ENCODE results near the gene SPINT1. TPM values are rescaled to one million over a fixed set of nuclear protein-coding genes. Genes with fewer than 3 reads are reported as not detected.

Gene SPINT1
- total RNA-seq, 5 donors from 2014 or later (not counting 1 experiment from before 2014, with no cell fraction given) = 1.6 to 6.6 (median 5.1) TPM

DNA sequence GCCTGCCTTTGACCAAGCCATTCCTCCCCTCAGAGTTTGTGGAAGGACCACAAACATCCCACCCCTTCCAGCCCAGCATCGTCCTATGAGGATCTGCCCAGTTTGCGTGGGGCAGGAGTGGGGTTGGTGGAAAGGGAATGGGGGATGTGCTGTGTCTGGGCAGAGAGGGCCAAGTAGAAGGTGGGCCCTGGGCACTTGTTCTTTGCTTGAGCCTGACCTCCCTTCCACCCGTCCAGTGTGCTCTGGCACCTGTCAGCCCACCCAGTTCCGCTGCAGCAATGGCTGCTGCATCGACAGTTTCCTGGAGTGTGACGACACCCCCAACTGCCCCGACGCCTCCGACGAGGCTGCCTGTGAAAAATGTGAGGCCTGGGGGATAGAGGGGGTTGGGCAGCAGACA, 10.3 kb downstream of the SPINT1 start:
- Histone ChIP-seq H3K4me3 (ENCODE audit: control insufficient read depth in 1 of 2, extremely low read depth in 1 of 2, low read length in 1 of 2) (no peak overlapping the region), H3K27ac (ENCODE audit: low read length) (no peak overlapping the region), H3K4me1 (ENCODE audit: control insufficient read depth in 1 of 2, extremely low read depth in 1 of 2, insufficient read depth in 2 of 2, low read length in 2 of 2) (peaks cover 0 to 12% of the 10 kb centered on the region in 2 experiments), H3K9me3 (no peaks in the 10 kb centered on the region), H3K36me3 (ENCODE audit: control insufficient read depth in 2 of 2, extremely low read depth in 1 of 2, insufficient read depth in 1 of 2, low read length in 1 of 2) (no peaks in the 10 kb centered on the region), H3K27me3 (replicated peaks in 1 of 2; ENCODE audit: control insufficient read depth in 2 of 2, extremely low read depth in 1 of 2, insufficient read depth in 2 of 2, low read length in 1 of 2) (peaks cover 0 to 17% of the 10 kb centered on the region in 2 experiments)
- Mint-ChIP-seq H3K36me3 (no peaks in the 10 kb centered on the region), H3K9me3 (no peaks in the 10 kb centered on the region), H3K27me3 (no peaks in the 10 kb centered on the region), H3K27ac (no peak overlapping the region), H3K4me3 (no peak overlapping the region), H3K4me1 (peaks cover 8 to 13% (median 11%) of the 10 kb centered on the region in 3 donors)
- DNase-seq (no peak), ATAC-seq (replicated peaks in 1 of 4) (no peak)
- ChIA-PET POLR2A (no interaction called here), CTCF (no interaction called here)
- 86% methylated on average over 8 of the region's 10 CpGs for WGBS (ENCODE audit: insufficient coverage)

DNA sequence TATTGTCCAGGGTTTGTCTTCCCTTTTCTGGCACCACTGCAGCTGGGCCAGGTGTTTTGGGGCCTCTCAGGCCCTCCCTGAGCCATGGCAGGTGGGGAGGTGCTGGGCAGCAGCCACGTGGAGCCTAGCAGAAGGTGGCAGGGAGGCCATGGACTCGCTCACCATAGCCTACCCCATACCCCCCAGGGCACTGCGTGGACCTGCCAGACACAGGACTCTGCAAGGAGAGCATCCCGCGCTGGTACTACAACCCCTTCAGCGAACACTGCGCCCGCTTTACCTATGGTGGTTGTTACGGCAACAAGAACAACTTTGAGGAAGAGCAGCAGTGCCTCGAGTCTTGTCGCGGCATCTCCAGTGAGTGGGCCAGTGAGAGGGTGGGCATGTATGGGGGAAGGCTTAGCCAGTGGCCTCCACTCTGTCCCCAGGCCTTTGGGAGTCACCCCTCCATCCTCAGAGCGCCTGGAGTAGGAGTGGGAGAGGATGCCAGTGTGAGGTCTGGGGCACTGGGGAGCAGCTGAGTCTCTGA, 11.9 kb downstream of the SPINT1 start:
- Histone ChIP-seq H3K4me1 (ENCODE audit: control insufficient read depth in 1 of 2, extremely low read depth in 1 of 2, insufficient read depth in 2 of 2, low read length in 2 of 2) (peaks cover 0 to 15% of the 10 kb centered on the region in 2 experiments), H3K27me3 (replicated peaks in 1 of 2; ENCODE audit: control insufficient read depth in 2 of 2, extremely low read depth in 1 of 2, insufficient read depth in 2 of 2, low read length in 1 of 2) (peaks cover 0 to 25% of the 10 kb centered on the region in 2 experiments), H3K27ac (ENCODE audit: low read length) (no peak overlapping the region), H3K9me3 (no peaks in the 10 kb centered on the region), H3K36me3 (ENCODE audit: control insufficient read depth in 2 of 2, extremely low read depth in 1 of 2, insufficient read depth in 1 of 2, low read length in 1 of 2) (no peaks in the 10 kb centered on the region), H3K4me3 (ENCODE audit: control insufficient read depth in 1 of 2, extremely low read depth in 1 of 2, low read length in 1 of 2) (no peak overlapping the region)
- Mint-ChIP-seq H3K36me3 (no peaks in the 10 kb centered on the region), H3K27ac (no peak overlapping the region), H3K4me1 (peaks cover 10 to 18% (median 16%) of the 10 kb centered on the region in 3 donors), H3K9me3 (no peaks in the 10 kb centered on the region), H3K4me3 (no peak overlapping the region), H3K27me3 (no peaks in the 10 kb centered on the region)
- CTCF ChIA-PET = interaction anchor here in 1 of 2 donors (5.1 kb wide), 1 partner anchor 36 kb away, joined by 45 read pairs; no protein-coding TSS in a partner anchor
- WGBS (ENCODE audit: insufficient coverage) = 83% methylated on average over 12 of the region's 13 CpGs
- ATAC-seq (replicated peaks in 1 of 4) (no peak), DNase-seq (no peak)
- POLR2A ChIA-PET = interaction anchor here in 1 of 2 donors (0.6 kb wide), 1 partner anchor 1704 kb away, joined by 3 read pairs; no protein-coding TSS in a partner anchor

DNA sequence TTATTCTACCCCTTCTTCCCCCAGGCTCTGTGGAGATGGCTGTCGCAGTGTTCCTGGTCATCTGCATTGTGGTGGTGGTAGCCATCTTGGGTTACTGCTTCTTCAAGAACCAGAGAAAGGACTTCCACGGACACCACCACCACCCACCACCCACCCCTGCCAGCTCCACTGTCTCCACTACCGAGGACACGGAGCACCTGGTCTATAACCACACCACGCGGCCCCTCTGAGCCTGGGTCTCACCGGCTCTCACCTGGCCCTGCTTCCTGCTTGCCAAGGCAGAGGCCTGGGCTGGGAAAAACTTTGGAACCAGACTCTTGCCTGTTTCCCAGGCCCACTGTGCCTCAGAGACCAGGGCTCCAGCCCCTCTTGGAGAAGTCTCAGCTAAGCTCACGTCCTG, 12.9 kb downstream of the SPINT1 start:
- Mint-ChIP-seq H3K36me3 (no peaks in the 10 kb centered on the region), H3K27me3 (no peaks in the 10 kb centered on the region), H3K4me3 (no peak overlapping the region), H3K9me3 (no peaks in the 10 kb centered on the region), H3K4me1 (peaks cover 10 to 18% (median 16%) of the 10 kb centered on the region in 3 donors), H3K27ac (no peak overlapping the region)
- Histone ChIP-seq H3K9me3 (no peaks in the 10 kb centered on the region), H3K36me3 (ENCODE audit: control insufficient read depth in 2 of 2, extremely low read depth in 1 of 2, insufficient read depth in 1 of 2, low read length in 1 of 2) (no peaks in the 10 kb centered on the region), H3K4me1 (ENCODE audit: control insufficient read depth in 1 of 2, extremely low read depth in 1 of 2, insufficient read depth in 2 of 2, low read length in 2 of 2) (peaks cover 0 to 15% of the 10 kb centered on the region in 2 experiments), H3K4me3 (ENCODE audit: control insufficient read depth in 1 of 2, extremely low read depth in 1 of 2, low read length in 1 of 2) (no peak overlapping the region), H3K27ac (ENCODE audit: low read length) (no peak overlapping the region), H3K27me3 (replicated peaks in 1 of 2; ENCODE audit: control insufficient read depth in 2 of 2, extremely low read depth in 1 of 2, insufficient read depth in 2 of 2, low read length in 1 of 2) (peaks cover 0 to 25% of the 10 kb centered on the region in 2 experiments)
- POLR2A ChIA-PET = interaction anchor here in 1 of 2 donors (0.6 kb wide), 1 partner anchor 546 kb away, joined by 5 read pairs; no protein-coding TSS in a partner anchor
- WGBS (ENCODE audit: insufficient coverage) = 88% methylated on average over 6 of the region's 8 CpGs
- ATAC-seq (replicated peaks in 1 of 4) = no peak
- no peak for DNase-seq
- CTCF ChIA-PET = interaction anchor here (0.5 to 5.1 kb wide), 10 partner anchors 14 to 328 kb away, joined by 3 to 127 read pairs (median 10); partner anchors contain the start of gene VPS18 (in 2 of the 2)

DNA sequence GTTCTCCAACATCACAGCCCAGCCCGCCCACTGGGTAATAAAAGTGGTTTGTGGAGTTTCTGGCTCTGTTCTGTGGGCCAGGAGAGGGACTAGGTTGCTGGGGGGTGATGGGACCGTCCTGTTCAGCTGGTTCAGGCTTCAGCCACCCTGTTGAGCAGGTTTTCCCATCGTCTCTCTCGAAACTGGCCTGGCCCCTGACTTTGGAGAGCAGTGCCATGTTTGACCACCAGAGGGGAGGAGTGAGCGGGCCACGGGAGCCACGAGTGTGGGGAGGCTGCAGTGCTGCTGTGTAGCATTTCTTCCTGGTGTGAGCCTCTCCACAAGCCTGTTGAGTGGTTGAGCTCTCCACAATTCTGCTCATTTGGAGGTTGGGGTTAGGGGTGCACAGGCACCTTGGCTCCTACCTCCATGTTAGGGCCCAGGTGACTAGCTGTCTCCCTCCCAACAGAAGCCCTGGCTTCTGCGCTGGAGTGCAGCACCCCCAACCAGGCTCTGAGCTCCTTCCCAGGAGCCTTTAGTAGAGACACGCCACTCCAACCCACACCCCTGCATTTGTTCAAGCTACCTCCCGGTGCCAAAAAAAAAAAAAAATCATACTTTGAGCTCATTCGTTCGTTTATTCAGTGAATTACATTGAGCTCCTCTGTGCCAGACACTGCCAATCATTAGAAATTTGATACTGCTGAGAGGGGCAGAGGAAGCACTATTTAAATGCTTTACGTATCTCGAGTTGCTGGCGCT, 13.9 kb downstream of the SPINT1 start:
- POLR2A ChIA-PET = interaction anchor here (0.5 to 0.7 kb wide), 4 partner anchors 33 to 545 kb away, joined by 3 to 8 read pairs (median 6); partner anchors contain the start of gene VPS18 (in 1 of the 2)
- CTCF ChIA-PET = interaction anchor here (0.6 to 5.1 kb wide), 40 partner anchors 9 to 1611 kb away, joined by 3 to 127 read pairs (median 4); partner anchors contain the start of genes RHOV (in 2 of the 2), VPS18 (in 2 of the 2), CCDC32 (in 1 of the 2) and DNAJC17 (in 1 of the 2)
- H3K9me3 Mint-ChIP-seq = no peaks in the 10 kb centered on the region
- peaks cover 0 to 25% of the 10 kb centered on the region in 2 experiments for H3K27me3 ChIP-seq (replicated peaks in 1 of 2; ENCODE audit: control insufficient read depth in 2 of 2, extremely low read depth in 1 of 2, insufficient read depth in 2 of 2, low read length in 1 of 2)
- WGBS (ENCODE audit: insufficient coverage) = 45% methylated on average over 6 of the region's 15 CpGs
- H3K27me3 Mint-ChIP-seq = peaks cover 0 to under 1% of the 10 kb centered on the region in 2 donors
- no peaks in the 10 kb centered on the region for H3K36me3 Mint-ChIP-seq
- ATAC-seq (replicated peaks in 1 of 4) = peak; percentile 92 to 94 (median 92)
- peaks cover 0 to 15% of the 10 kb centered on the region in 2 experiments for H3K4me1 ChIP-seq (ENCODE audit: control insufficient read depth in 1 of 2, extremely low read depth in 1 of 2, insufficient read depth in 2 of 2, low read length in 2 of 2)
- H3K36me3 ChIP-seq (ENCODE audit: control insufficient read depth in 2 of 2, extremely low read depth in 1 of 2, insufficient read depth in 1 of 2, low read length in 1 of 2) = no peaks in the 10 kb centered on the region
- no peak overlapping the region for H3K4me3 ChIP-seq (ENCODE audit: control insufficient read depth in 1 of 2, extremely low read depth in 1 of 2, low read length in 1 of 2)
- H3K4me3 Mint-ChIP-seq = no peak overlapping the region
- H3K27ac Mint-ChIP-seq = no peak overlapping the region
- peak; percentile 51 to 86 (median 73) for DNase-seq
- no peak overlapping the region for H3K27ac ChIP-seq (ENCODE audit: low read length)
- peaks cover 10 to 18% (median 16%) of the 10 kb centered on the region in 3 donors for H3K4me1 Mint-ChIP-seq
- H3K9me3 ChIP-seq = no peaks in the 10 kb centered on the region

DNA sequence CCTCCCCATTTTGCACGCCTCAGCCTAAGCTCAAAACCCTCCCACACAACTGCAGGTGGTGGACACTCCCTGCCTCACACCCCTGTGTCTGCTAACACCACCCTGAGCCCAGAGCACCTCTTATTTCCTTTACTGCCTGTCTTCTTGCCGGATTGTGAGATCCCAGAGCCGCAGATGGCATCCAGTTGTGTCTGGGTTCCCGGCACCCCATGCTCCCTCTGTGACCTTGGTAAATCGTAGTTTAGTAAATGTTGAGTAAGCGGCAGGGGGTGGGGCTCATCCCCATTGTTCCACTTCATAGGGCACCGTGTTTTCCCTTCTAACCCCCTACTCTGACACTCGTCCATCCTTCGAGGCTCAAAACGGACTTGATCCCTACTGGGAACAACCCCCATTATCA, 14.9 kb downstream of the SPINT1 start:
- peaks cover 0 to 15% of the 10 kb centered on the region in 2 experiments for H3K4me1 ChIP-seq (ENCODE audit: control insufficient read depth in 1 of 2, extremely low read depth in 1 of 2, insufficient read depth in 2 of 2, low read length in 2 of 2)
- Mint-ChIP-seq H3K27me3 (peaks cover 0 to 3% of the 10 kb centered on the region in 2 donors), H3K36me3 (no peaks in the 10 kb centered on the region), H3K27ac (peak overlapping the region in 1 of 2 donors; percentile 23), H3K4me3 (no peak overlapping the region), H3K9me3 (no peaks in the 10 kb centered on the region), H3K4me1 (peaks cover 10 to 18% (median 16%) of the 10 kb centered on the region in 3 donors)
- ATAC-seq (replicated peaks in 1 of 4) (no peak), DNase-seq (no peak)
- H3K36me3 ChIP-seq (ENCODE audit: control insufficient read depth in 2 of 2, extremely low read depth in 1 of 2, insufficient read depth in 1 of 2, low read length in 1 of 2) = no peaks in the 10 kb centered on the region
- ChIA-PET CTCF (interaction anchor here (0.5 to 5.1 kb wide), 28 partner anchors 9 to 327 kb away, joined by 3 to 127 read pairs (median 4); partner anchors contain the start of genes VPS18 (in 2 of the 2) and CCDC32 (in 1 of the 2)), POLR2A (interaction anchor here in 1 of 2 donors (0.6 kb wide), 1 partner anchor 20 kb away, joined by 12 read pairs; no protein-coding TSS in a partner anchor)
- no peaks in the 10 kb centered on the region for H3K9me3 ChIP-seq
- H3K4me3 ChIP-seq (ENCODE audit: control insufficient read depth in 1 of 2, extremely low read depth in 1 of 2, low read length in 1 of 2) = no peak overlapping the region
- no peak overlapping the region for H3K27ac ChIP-seq (ENCODE audit: low read length)
- 84% methylated on average over 5 of the region's 10 CpGs for WGBS (ENCODE audit: insufficient coverage)
- peaks cover 0 to 31% of the 10 kb centered on the region in 2 experiments for H3K27me3 ChIP-seq (replicated peaks in 1 of 2; ENCODE audit: control insufficient read depth in 2 of 2, extremely low read depth in 1 of 2, insufficient read depth in 2 of 2, low read length in 1 of 2)

All from T-cell (primary cell).